Progenitor cell of endocrine pancreas (in vitro differentiated cells): ENCODE results near the gene CPAMD8. TPM values are rescaled to one million over a fixed set of nuclear protein-coding genes. Genes with fewer than 3 reads are reported as not detected.

Source experiments
- DNase-seq: peaks from one replicate; pipeline ENCODE4 v3.0.0; 2021; ENCODE audit warnings: low spot score; ENCODE audit not compliant: unreplicated experiment
- H3K27ac Mint-ChIP-seq: 2 replicates; pipeline ENCODE4 v1.8.0; 2021; ENCODE audit warnings: mild to moderate bottlenecking, moderate library complexity, mixed read lengths
- H3K27me3 Mint-ChIP-seq: 2 replicates; pipeline ENCODE4 v1.8.0; 2021; ENCODE audit warnings: mixed read lengths
- H3K36me3 Mint-ChIP-seq: 2 replicates; pipeline ENCODE4 v1.8.0; 2022; ENCODE audit warnings: mixed read lengths; ENCODE audit not compliant: insufficient read depth
- H3K4me1 Mint-ChIP-seq: 2 replicates; pipeline ENCODE4 v1.8.0; 2021; ENCODE audit warnings: low read depth, mixed read lengths
- H3K4me3 Mint-ChIP-seq: 2 replicates; pipeline ENCODE4 v1.8.0; 2021; ENCODE audit warnings: low read depth, mild to moderate bottlenecking, moderate library complexity, mixed read lengths
- H3K9me3 Mint-ChIP-seq: 2 replicates; pipeline ENCODE4 v1.8.0; 2021; ENCODE audit warnings: low read depth, mixed read lengths
- CTCF ChIP-seq: fragments of 200-600 bp; sonication (generic); IDR thresholded peaks from one replicate; pipeline ENCODE4 v1.5.0; 2021; ENCODE audit warnings: antibody characterized with exemption, mild to moderate bottlenecking; ENCODE audit not compliant: unreplicated experiment
- total RNA-seq: library from RNA; stranded (reverse); gene quantifications from 2 replicates; pipeline ENCODE4 v1.2.1, GENCODE V29; 2021

CPAMD8 gene
- total RNA-seq, 1 donor from 2014 or later: 63.4 TPM

- Mint-ChIP-seq H3K4me1 (no peaks in the 10 kb centered on the region), H3K27ac (no peak overlapping the region), H3K36me3 (peaks cover 5% of the 10 kb centered on the region), H3K9me3 (no peaks in the 10 kb centered on the region), H3K4me3 (no peak overlapping the region), H3K27me3 (no peaks in the 10 kb centered on the region)
- DNase-seq: no peak
- no peak for TF ChIP-seq CTCF
These were observed 166.5 kb downstream of the CPAMD8 start for GRCh38 chr19:16860118-16860517.

DNA sequence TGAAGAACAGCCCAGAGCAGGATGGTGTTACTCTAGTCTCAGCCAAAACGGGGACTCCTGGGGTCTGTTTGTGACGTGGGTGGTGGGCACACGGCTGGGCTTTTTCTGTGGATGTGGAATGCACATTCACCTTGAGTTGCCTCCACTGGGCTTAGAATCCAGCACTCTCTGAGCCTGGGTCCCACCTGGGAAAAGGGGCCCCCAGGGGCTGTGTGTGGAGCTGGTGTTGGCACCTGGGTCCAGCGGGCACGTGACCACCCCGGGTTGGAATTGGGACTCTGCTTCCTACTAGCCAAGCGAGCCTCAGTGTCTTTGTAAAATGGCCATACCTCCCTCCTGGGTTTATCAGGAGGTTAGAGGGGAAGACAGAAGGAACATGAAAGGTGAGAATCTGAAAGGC lies 167.0 kb downstream of the CPAMD8 start:
- H3K4me3 Mint-ChIP-seq: no peak overlapping the region
- H3K4me1 Mint-ChIP-seq: no peaks in the 10 kb centered on the region
- H3K36me3 Mint-ChIP-seq: peaks cover 7% of the 10 kb centered on the region
- no peak for TF ChIP-seq CTCF
- no peak overlapping the region for H3K27ac Mint-ChIP-seq
- no peaks in the 10 kb centered on the region for H3K9me3 Mint-ChIP-seq
- DNase-seq: no peak
- no peaks in the 10 kb centered on the region for H3K27me3 Mint-ChIP-seq

DNA sequence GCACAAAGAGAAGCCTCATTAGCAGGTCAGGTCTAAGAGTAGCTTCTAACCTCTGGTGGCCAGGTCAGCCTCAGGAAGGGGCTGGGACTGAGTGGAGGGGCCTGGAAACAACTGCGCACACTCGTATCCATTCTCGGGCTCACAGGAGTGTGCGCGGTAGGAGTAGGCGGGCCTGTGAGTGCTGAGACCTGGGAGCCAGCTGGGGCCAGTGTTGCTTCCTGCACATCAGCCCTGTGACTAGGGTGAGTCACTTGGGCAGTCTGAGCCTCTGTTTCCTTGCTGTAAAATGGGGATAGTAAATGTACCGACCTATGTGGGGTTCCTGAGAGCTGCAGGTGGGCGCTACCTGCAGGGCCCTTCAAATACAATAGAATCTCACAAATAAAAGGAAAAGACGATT lies 170.5 kb downstream of the CPAMD8 start:
- no peak overlapping the region for H3K4me3 Mint-ChIP-seq
- H3K27me3 Mint-ChIP-seq: no peaks in the 10 kb centered on the region
- peaks cover 11% of the 10 kb centered on the region for H3K36me3 Mint-ChIP-seq
- no peak for DNase-seq
- no peak for TF ChIP-seq CTCF
- H3K4me1 Mint-ChIP-seq: no peaks in the 10 kb centered on the region
- no peak overlapping the region for H3K27ac Mint-ChIP-seq
- H3K9me3 Mint-ChIP-seq: no peaks in the 10 kb centered on the region

DNA sequence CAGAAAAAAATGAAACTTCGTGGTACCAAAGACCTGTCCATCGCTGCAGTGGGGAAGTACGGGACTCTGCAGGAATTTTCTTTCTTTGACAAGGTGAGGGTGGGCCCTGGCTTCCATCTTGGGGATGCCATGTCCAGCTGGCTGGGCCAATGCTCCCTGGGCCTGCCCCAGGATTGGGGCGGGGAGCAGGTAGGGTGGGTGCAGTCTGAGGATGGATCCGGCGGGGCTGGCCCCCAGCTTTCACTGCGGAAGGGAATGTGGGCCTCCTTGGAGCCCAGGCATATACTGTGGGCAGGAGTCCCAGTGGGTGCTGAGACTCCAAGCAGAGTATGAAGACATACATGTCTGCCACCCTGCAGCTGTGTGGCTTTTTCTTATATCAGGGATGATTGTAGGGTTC lies 173.5 kb downstream of the CPAMD8 start:
- TF ChIP-seq CTCF: no peak
- Mint-ChIP-seq H3K27me3 (no peaks in the 10 kb centered on the region), H3K27ac (no peak overlapping the region), H3K9me3 (no peaks in the 10 kb centered on the region), H3K4me3 (no peak overlapping the region), H3K4me1 (no peaks in the 10 kb centered on the region), H3K36me3 (peaks cover 22% of the 10 kb centered on the region)
- DNase-seq: no peak

- DNase-seq: no peak
- Mint-ChIP-seq H3K36me3 (peaks cover 26% of the 10 kb centered on the region), H3K4me3 (no peak overlapping the region), H3K9me3 (no peaks in the 10 kb centered on the region), H3K4me1 (no peaks in the 10 kb centered on the region), H3K27ac (no peak overlapping the region), H3K27me3 (no peaks in the 10 kb centered on the region)
- TF ChIP-seq CTCF: no peak
These were observed 175.4 kb downstream of the CPAMD8 start for GRCh38 chr19:16851031-16851712.
